HG03159 (cell line): ENCODE results near the gene APOA1.
"Not testable (repeated sequence)": the region's sequence is repeated elsewhere in the genome, so short reads cannot be mapped to it uniquely, and the experiment has no call there.

Experiments used
- ATAC-seq: cut with Tn5 transposase; IDR thresholded peaks from one replicate; pipeline ENCODE4 v1.9.1; 2021; ENCODE audit warnings: mild to moderate bottlenecking, moderate library complexity; ENCODE audit not compliant: unreplicated experiment

Gene APOA1

GRCh38 chr11:116821050-116821918, 16.1 kb downstream of the APOA1 start:
- ATAC-seq = no peak

- ATAC-seq = no peak
These were observed 18.4 kb downstream of the APOA1 start for GRCh38 chr11:116819049-116819448.

- no peak for ATAC-seq
These were observed 22.9 kb downstream of the APOA1 start for GRCh38 chr11:116814502-116814901.

GRCh38 chr11:116813781-116814471, 23.5 kb downstream of the APOA1 start:
- no peak for ATAC-seq

GRCh38 chr11:116813170-116813569, 24.3 kb downstream of the APOA1 start:
- no peak for ATAC-seq

GRCh38 chr11:116812109-116812508, 25.3 kb downstream of the APOA1 start:
- no peak for ATAC-seq

GRCh38 chr11:116811194-116811593, 26.2 kb downstream of the APOA1 start:
- no peak for ATAC-seq

- ATAC-seq = no peak
These were observed 28.9 kb downstream of the APOA1 start for GRCh38 chr11:116808262-116809175.

- ATAC-seq = no peak
These were observed 29.7 kb downstream of the APOA1 start for GRCh38 chr11:116807601-116808261.

- no peak for ATAC-seq
These were observed 33.4 kb downstream of the APOA1 start for GRCh38 chr11:116804001-116804400.

GRCh38 chr11:116801662-116802061, 35.8 kb downstream of the APOA1 start:
- ATAC-seq = not testable (repeated sequence)

GRCh38 chr11:116800610-116801009, 36.8 kb downstream of the APOA1 start:
- ATAC-seq = no peak

- ATAC-seq = no peak
These were observed 39.1 kb downstream of the APOA1 start for GRCh38 chr11:116798368-116798767.

GRCh38 chr11:116797816-116798215, 39.6 kb downstream of the APOA1 start:
- no peak for ATAC-seq

- no peak for ATAC-seq
These were observed 40.9 kb downstream of the APOA1 start for GRCh38 chr11:116796548-116796947.

- ATAC-seq = no peak
These were observed 42.6 kb downstream of the APOA1 start for GRCh38 chr11:116794851-116795250.

GRCh38 chr11:116793772-116794097, 43.7 kb downstream of the APOA1 start:
- ATAC-seq = no peak

GRCh38 chr11:116792869-116793771, 44.3 kb downstream of the APOA1 start:
- no peak for ATAC-seq

GRCh38 chr11:116792144-116792868, 45.1 kb downstream of the APOA1 start:
- no peak for ATAC-seq
